ENCODE data around the gene LGI1.

DNA sequence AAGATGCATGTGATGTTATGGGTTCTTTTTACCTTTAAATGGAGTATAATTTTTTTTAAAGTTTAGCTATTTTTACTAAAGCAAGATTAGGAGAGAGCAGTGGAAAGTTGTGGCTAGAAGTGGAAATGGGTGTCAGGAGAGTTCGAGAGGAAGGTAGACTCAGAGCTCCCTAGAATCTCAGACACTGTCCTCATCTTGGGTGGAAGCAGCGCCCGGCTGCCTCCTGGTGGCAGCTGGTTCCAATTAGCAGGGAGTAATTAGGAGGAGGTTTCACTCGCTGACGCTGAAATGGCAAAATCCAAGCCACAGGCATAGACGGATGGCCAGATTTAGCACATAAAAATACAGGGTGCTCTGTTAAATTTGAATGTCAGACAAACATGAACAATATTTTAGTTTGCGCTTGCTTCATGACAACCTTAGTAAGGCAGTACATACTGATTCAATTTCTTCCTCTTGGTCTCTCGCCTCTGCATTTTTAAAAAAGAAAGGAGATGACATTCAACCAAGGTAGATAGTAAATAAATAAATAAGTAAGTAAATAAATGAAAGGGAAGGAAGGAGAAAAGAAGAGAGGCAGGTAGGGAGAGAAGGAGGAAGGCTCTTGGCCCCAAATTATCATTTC lies 58.5 kb downstream of the LGI1 start:
- TF ChIP-seq, protein P1, sequence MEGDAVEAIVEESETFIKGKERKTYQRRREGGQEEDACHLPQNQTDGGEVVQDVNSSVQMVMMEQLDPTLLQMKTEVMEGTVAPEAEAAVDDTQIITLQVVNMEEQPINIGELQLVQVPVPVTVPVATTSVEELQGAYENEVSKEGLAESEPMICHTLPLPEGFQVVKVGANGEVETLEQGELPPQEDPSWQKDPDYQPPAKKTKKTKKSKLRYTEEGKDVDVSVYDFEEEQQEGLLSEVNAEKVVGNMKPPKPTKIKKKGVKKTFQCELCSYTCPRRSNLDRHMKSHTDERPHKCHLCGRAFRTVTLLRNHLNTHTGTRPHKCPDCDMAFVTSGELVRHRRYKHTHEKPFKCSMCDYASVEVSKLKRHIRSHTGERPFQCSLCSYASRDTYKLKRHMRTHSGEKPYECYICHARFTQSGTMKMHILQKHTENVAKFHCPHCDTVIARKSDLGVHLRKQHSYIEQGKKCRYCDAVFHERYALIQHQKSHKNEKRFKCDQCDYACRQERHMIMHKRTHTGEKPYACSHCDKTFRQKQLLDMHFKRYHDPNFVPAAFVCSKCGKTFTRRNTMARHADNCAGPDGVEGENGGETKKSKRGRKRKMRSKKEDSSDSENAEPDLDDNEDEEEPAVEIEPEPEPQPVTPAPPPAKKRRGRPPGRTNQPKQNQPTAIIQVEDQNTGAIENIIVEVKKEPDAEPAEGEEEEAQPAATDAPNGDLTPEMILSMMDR (IDR thresholded peaks at IDR 0.05; ENCODE audit: poor library complexity, severe bottlenecking) = peak; percentile 76
- TF ChIP-seq EZH2 (IDR thresholded peaks at IDR 0.05; ENCODE audit: borderline replicate concordance, insufficient read depth, low read length, poor library complexity, severe bottlenecking) (no peak), MXI1 (conservative IDR thresholded peaks at IDR 0.05; ENCODE audit: poor library complexity, severe bottlenecking) (no peak), POLR2AphosphoS5 (IDR thresholded peaks at IDR 0.05) (no peak), RAD21 (conservative IDR thresholded peaks at IDR 0.05) (peak; percentile 70), TAF1 (IDR thresholded peaks at IDR 0.05; ENCODE audit: low read depth) (no peak)
